HEK293T (cell line): Measurements from ENCODE around the gene ADCY2.

Experiments
- CTCF ChIA-PET: fragments of 350-600 bp; formaldehyde crosslinking; extraction: SDS; loops from one replicate; lab custom pipeline; 2021; ENCODE audit warnings: antibody characterized with exemption, inconsistent platforms; lab: Yijun Ruan, JAX
- POLR2A ChIA-PET: fragments of 350-600 bp; formaldehyde crosslinking; extraction: SDS; loops from one replicate; lab custom pipeline; 2020; ENCODE audit warnings: antibody characterized with exemption, inconsistent platforms; lab: Yijun Ruan, JAX
- DNase-seq: peaks from one replicate; pipeline ENCODE4 v3.0.0; 2012; ENCODE audit warnings: mixed read lengths; ENCODE audit errors: extremely low spot score
- ARNT ChIP-seq: fragments of 450-650 bp; IDR thresholded peaks from 2 replicates; pipeline ENCODE4 v1.6.1; 2017; ENCODE audit warnings: mild to moderate bottlenecking
- BHLHE40 ChIP-seq: fragments of 450-650 bp; IDR thresholded peaks from 2 replicates; pipeline ENCODE4 v1.6.1; 2016; ENCODE audit warnings: mild to moderate bottlenecking, moderate library complexity, borderline replicate concordance
- CTBP1 ChIP-seq: fragments of 450-650 bp; IDR thresholded peaks from 2 replicates; pipeline ENCODE4 v1.6.1; 2016; ENCODE audit warnings: borderline replicate concordance
- ELF4 ChIP-seq: fragments of 450-650 bp; IDR thresholded peaks from 2 replicates; pipeline ENCODE4 v1.6.1; 2017; ENCODE audit warnings: antibody characterized with exemption
- FOXA1 ChIP-seq: fragments of 450-650 bp; IDR thresholded peaks from 2 replicates; pipeline ENCODE4 v1.6.1; 2016; ENCODE audit warnings: mild to moderate bottlenecking
- FOXK2 ChIP-seq: fragments of 450-650 bp; IDR thresholded peaks from 2 replicates; pipeline ENCODE4 v1.6.1; 2016; ENCODE audit warnings: mild to moderate bottlenecking
- FOXM1 ChIP-seq: fragments of 450-650 bp; IDR thresholded peaks from 2 replicates; pipeline ENCODE4 v1.6.1; 2017; ENCODE audit warnings: mild to moderate bottlenecking, borderline replicate concordance
- HDGF ChIP-seq: fragments of 450-650 bp; IDR thresholded peaks from 2 replicates; pipeline ENCODE4 v1.6.1; 2017; ENCODE audit warnings: antibody characterized with exemption, borderline replicate concordance
- L3MBTL2 ChIP-seq: fragments of 450-650 bp; conservative IDR thresholded peaks from 2 replicates; pipeline ENCODE4 v1.6.1; 2016; ENCODE audit warnings: mild to moderate bottlenecking
- LEF1 ChIP-seq: fragments of 450-650 bp; IDR thresholded peaks from 2 replicates; pipeline ENCODE4 v1.6.1; 2017; ENCODE audit warnings: mild to moderate bottlenecking, borderline replicate concordance
- NFRKB ChIP-seq: fragments of 450-650 bp; IDR thresholded peaks from 2 replicates; pipeline ENCODE4 v1.6.1; 2016; ENCODE audit warnings: mild to moderate bottlenecking, moderate library complexity
- SP1 ChIP-seq: fragments of 450-650 bp; IDR thresholded peaks from 2 replicates; pipeline ENCODE4 v1.6.1; 2017
- SUZ12 ChIP-seq: fragments of 450-650 bp; IDR thresholded peaks from 2 replicates; pipeline ENCODE4 v1.6.1; 2016; ENCODE audit warnings: mild to moderate bottlenecking
- TARDBP ChIP-seq: fragments of 450-650 bp; IDR thresholded peaks from 2 replicates; pipeline ENCODE4 v1.6.1; 2016
- ZNF384 ChIP-seq: fragments of 450-650 bp; IDR thresholded peaks from 2 replicates; pipeline ENCODE4 v1.6.1; 2016
- TF ChIP-seq, protein P1 (sequence below): fragments of 450-650 bp; IDR thresholded peaks from 2 replicates; pipeline ENCODE4 v1.6.1; 2016

The ADCY2 gene

DNA sequence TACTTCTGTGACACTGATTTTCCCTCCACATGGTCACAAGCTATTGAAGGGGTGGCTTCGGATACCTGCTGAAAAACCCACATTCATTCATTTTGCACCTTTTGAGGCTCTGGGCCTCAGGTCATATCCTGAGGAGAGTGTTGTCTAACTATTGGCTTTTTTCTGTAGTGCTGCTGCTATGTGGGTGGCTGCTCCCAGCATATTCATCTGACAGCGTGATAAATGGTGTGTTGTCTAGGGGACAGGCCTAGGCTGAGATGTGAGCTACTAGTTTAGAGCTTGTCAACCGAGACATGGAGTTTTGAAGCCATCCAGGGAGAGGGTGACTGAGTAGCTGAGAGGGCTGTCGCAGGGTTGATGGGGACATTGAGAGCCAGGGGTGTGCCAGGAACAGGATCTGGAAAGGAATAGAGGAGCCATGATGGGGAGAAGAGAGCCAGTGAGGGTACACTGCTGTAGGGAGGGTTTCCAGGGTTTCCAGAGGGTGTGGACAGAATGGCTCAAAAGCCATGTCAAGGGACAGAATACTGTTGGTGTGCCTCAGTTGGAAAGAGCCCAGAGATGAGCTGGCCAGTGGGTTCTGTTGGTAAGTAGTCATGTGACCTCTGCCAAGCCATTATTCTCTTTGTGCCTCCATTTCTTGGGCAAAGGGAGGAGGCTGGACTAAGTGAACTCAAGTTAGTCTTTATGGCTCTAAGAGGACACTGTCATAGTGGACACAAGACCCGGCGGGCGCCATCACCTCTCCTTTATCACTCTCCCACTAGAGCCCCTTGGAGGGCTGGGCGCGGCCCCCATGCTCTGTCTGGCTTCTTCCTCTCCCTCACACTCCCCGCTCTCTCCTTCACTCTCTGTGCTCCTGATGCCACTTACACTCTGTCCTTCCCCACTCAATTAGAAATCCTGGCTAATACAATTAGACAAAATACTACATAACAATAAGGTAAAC, 19.9 kb downstream of the ADCY2 start:
- CTCF ChIA-PET: no interaction called here

DNA sequence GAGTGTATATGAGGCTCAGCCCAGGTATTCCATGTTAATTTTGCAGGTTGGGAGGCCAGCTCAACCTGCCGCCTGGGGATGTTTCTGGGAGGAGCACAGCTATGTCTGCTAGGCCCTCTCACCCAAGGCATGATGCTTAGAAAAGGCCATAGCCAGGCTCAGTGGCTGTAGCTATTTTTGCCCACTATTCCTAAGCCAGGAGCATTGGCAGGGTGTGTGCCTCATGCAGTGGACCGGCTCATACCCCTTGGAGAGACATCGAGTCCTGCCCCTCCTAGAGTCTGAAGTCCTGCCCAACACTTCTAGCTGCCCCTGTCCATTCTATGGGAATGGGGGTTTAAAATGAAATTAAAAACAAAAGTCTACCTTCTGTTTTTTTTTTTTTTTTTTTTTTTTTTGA, 22.3 kb downstream of the ADCY2 start:
- DNase-seq: no peak
- POLR2A ChIA-PET: no interaction called here
- TF ChIP-seq BHLHE40 (no peak), TARDBP (no peak), LEF1 (no peak), FOXK2 (no peak), ARNT (no peak), ZNF384 (no peak)
- CTCF ChIA-PET: interaction anchor here (0.6 kb wide), 1 partner anchor 176 kb away, joined by 4 read pairs; no protein-coding TSS in a partner anchor

More for the DNA sequence above, 19.9 kb downstream of the ADCY2 start:
- no peak for DNase-seq
- POLR2A ChIA-PET: interaction anchor here (0.5 kb wide), 1 partner anchor 32 kb away, joined by 4 read pairs; no protein-coding TSS in a partner anchor
- TF ChIP-seq ARNT (no peak), ZNF384 (no peak), HDGF (no peak), SUZ12 (no peak), FOXM1 (no peak), L3MBTL2 (no peak), NFRKB (no peak), TARDBP (no peak), CTBP1 (no peak), FOXK2 (no peak), SP1 (no peak)
- TF ChIP-seq, protein P1, sequence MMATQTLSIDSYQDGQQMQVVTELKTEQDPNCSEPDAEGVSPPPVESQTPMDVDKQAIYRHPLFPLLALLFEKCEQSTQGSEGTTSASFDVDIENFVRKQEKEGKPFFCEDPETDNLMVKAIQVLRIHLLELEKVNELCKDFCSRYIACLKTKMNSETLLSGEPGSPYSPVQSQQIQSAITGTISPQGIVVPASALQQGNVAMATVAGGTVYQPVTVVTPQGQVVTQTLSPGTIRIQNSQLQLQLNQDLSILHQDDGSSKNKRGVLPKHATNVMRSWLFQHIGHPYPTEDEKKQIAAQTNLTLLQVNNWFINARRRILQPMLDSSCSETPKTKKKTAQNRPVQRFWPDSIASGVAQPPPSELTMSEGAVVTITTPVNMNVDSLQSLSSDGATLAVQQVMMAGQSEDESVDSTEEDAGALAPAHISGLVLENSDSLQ: no peak

DNA sequence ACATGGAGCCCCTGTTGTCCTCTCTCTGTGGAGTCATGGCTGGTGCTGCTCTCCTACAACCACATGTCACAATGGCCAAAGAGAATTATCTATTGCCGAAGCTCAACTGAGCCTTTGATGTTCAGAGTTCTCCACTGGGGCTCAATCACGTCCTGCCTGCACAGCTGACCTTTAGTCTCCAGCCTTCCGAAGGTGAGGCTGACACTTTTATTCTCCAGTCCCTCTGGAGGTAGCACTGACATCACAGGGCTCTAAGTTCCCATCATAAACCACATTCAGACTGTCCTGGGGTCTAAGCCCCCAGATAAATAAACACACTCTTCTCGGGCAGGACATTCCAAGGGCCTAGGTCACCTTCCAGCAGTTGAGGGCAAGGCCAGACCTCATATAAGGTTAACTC, 23.4 kb downstream of the ADCY2 start:
- ChIA-PET CTCF (no interaction called here), POLR2A (no interaction called here)
- TF ChIP-seq FOXM1 (no peak), TARDBP (no peak), ZNF384 (no peak), ARNT (no peak), NFRKB (no peak), LEF1 (no peak), HDGF (no peak), ELF4 (no peak), CTBP1 (no peak), L3MBTL2 (no peak), FOXA1 (no peak), SP1 (no peak), BHLHE40 (no peak), SUZ12 (no peak), FOXK2 (no peak)
- TF ChIP-seq, protein P1: no peak
- DNase-seq: no peak

DNA sequence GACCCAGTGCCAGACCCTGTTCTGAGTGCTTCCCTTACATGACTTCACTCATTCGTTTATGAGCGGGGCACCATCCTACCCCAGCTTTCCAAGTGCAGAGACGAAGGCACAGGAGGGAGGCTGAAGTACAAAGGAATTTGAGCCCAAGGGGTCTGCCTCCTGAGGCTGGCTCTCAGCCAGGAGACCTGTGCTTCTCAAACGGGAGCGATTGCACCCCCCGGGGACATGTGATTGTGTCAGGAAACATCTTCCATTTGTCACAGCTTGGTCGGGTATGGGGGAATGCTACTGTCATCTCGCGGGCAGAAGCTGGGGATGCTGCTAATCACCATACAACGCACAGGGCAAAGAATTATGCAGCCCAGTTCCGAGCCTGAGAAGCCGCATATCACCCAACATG, 23.9 kb downstream of the ADCY2 start:
- no peak for DNase-seq
- TF ChIP-seq ELF4 (no peak), L3MBTL2 (no peak), TARDBP (no peak), FOXA1 (no peak), ARNT (no peak), CTBP1 (no peak), BHLHE40 (no peak), SUZ12 (no peak), NFRKB (no peak), LEF1 (no peak), FOXM1 (no peak), SP1 (no peak)
- TF ChIP-seq, protein P1: no peak
- POLR2A ChIA-PET: no interaction called here
- CTCF ChIA-PET: no interaction called here

DNA sequence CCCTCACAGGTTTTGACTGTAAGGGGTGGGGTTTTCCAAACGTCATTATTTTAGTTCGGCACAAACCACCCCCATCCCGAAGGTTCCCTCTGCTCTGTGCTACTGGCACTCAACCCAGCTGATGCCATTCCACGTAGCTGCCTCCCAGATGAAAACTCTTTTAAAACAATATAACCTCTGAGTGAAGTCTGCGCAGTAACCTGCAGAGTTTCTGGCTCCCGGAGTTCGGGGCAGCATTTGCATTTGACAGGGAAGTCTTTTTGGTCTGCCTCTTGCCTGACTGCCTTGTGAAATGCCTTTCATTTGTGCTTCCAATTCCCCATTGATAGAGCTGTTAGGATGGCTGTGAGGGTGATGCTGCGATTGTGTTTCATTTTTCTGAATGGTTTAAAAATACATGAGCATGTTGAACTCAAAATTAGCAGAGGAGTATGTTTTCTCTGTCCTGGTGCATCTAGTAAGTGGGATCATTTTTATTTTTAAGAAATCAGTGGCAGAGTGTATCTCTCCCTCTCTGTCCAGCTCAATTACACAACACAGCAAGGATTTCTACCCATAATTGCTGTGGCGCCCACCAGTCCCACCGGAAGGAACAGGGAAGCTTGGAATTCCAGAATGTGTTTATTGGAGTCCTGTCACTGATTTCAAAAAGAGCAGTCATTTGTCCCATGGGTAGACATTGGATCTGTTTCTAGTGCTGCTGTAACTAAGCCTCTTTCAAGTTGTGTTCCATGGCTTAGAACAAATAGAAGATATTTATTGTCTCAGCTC, 24.8 kb downstream of the ADCY2 start:
- DNase-seq: no peak
- CTCF ChIA-PET: no interaction called here
- POLR2A ChIA-PET: no interaction called here
- TF ChIP-seq ELF4: no peak
- TF ChIP-seq, protein P1: no peak
- no peak for TF ChIP-seq SUZ12
- no peak for TF ChIP-seq SP1
- TF ChIP-seq L3MBTL2: no peak
- TF ChIP-seq NFRKB: no peak
- TF ChIP-seq ARNT: no peak
- TF ChIP-seq FOXK2: no peak
- no peak for TF ChIP-seq LEF1
- TF ChIP-seq FOXA1: no peak
- no peak for TF ChIP-seq FOXM1
- TF ChIP-seq BHLHE40: no peak
- TF ChIP-seq ZNF384: no peak
- no peak for TF ChIP-seq TARDBP
